GM18867 (cell line): ENCODE measurements around the gene CEP128.

Source experiments
- ATAC-seq: cut with Tn5 transposase; IDR thresholded peaks from one replicate; pipeline ENCODE4 v1.9.1; 2021; ENCODE audit warnings: mild to moderate bottlenecking, moderate library complexity; ENCODE audit not compliant: unreplicated experiment

CEP128 gene

DNA sequence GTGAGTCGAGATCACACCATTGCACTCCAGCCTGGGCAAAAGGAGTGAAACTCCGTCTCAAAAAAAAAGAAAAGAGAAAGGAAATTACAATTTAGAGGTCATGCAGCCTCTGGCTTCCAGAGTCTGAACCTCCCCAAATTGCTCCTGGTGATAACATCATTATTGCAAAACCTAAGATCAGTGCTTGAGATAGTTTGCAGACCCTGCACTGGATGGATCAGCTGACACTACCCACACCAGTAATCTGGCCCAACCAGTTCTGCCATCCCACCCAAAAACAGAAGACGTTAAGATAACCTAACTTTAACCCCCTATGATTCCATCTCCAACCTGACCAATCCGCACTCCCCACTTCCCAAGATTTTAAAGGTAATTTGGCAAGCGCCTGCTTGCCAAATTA, 376.5 kb downstream of the CEP128 start:
- no peak for ATAC-seq

DNA sequence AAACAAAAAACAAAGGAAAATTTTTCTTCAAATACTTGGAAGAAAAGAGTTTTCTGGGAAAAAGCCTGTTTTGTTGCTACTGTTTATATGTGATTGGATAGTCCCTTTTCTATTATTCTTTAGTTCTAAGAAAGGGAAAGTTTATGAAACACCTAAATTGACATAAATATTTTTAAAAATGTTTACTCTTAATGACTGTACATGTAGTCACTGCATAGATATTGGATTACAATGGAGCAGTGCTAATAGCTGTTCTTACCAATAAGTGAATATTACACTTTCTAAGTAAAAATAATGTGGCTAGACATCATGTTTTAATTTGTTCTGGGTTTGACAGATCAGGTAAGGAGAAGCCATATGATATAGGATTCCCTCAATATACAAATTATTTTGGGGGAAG, 377.5 kb downstream of the CEP128 start:
- no peak for ATAC-seq

DNA sequence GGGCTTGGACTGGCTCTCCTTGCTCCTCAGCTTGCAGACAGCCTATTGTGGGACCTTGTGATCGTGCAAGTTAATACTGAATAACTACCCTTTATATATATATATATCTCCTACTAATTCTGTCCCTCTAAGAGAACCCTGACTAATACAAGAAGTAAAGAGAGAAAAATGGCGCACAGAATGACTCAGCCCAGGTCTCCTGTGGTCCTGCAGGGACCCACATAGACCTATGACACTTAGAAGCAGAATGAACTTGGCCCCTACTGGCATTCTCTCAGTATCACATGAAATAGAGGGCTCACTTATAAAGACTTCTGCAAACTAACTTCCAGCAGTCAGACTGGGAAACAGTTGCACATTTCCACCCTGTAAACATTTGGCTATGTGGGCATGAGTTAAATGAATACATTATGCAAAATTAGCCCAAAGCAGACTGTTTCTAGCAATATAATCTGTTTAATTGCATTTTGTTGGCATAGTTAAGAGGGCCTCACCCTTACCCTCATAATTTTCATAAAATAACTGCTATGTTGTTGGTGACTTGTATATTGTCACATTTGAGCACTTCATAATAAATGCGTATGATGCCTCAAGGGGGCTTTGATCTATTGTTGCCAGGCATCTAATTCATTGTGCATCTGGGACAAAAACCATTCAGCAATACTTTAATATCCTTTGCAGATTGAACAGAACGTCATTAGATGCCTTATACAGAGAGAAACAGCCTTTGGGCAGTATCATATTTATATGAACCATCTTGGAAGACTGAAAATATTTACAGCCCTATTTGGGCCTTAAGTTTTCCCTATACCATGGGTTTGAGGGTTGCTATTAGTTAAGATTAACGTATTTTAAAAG, 380.5 kb downstream of the CEP128 start:
- ATAC-seq = peak; percentile 99

DNA sequence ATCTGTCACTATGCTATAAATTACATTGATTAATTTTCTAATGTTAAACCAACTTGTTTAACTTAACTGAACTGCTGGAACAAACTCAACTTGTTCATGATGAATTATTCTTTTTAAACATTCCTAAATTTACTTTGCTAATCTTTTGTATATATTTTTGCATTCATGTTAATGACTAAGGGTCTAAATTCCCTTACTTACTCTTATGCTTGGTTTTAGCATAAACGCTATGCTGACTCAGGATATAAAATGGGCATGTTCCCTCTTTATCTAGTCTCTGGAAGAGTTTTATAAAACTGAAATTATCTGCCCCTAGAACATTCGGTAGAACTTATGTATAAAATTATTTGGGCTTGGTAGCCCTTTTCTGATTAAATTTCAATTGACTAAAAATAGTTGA, 387.4 kb downstream of the CEP128 start:
- ATAC-seq = no peak

DNA sequence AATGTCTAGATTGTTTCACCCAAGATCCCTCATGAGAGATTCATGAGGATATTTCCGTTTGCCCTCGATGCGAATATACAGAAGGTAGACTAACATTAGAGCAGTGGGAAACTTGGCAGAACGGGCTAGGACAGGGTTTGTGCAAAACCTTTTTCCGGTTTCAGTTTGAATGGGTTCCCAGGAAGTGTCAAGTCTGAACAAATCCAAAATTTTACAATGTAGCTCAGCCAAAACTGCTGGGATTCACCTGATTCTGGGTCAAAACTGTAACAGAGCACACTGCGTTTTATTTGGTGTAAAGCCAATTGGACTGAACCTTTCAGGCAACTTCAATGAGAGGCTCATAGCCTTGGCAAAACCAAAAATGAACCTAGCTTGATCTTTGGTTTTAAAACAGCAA, 392.4 kb downstream of the CEP128 start:
- ATAC-seq = no peak

DNA sequence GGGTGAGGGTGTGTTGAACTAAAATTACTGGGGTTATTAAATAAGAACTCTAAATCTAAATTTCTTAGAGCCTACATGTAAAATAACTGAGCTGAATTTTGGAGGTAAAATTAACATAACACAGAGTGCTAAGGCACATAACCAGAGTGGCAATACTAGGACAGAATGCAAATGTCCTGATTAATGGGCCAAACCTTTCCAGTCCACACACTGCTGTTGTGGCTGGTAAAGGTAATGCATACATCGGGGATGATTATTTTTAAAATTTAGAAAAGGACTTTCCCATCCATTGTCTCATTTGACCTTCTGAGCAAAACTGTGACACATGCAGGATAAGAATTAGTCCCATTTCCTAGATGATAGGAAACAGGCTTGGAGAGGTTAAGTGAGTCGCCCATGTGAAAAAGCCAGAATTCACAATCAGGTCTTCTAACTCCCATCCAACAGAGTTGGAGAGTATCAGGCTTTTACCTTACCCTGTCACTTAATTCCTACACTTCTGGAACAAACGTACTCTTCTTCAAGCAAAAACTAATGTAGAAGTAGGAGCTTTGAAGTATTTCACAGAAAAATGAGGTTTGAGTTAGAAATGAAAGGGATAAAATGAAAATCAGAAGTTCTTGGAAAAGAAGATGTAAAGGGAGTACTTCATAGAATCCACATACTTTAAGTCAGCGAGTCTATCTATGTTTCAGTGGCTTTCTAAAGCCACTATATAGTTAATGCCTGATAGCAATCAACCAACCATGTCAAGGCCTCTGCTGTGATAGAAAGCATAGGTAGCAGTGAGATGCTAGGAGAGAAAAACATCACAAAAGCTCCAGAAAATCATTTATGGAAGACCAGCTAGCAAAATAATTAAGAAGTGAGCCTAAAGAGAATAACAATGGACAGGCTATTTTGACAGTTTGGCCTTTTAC, 395.3 kb downstream of the CEP128 start:
- no peak for ATAC-seq

DNA sequence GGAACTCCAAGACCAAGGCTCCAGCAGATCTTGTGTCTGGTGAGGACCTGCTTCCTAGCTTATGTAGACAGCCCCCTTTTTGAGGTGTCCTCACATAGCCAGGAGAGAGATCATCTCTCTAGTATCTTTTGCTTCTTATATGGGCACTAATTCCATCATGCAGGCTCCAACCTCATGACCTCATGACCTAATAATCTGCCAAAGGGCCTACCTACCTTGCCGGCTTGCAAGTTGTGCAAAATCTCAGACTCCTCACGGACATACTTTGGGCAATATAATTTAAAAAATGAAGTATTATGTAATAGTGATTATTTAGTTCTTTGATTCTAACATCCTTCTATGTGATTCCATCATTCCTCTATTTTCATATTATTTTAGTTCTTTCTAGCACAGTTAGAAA, 397.2 kb downstream of the CEP128 start:
- no peak for ATAC-seq

DNA sequence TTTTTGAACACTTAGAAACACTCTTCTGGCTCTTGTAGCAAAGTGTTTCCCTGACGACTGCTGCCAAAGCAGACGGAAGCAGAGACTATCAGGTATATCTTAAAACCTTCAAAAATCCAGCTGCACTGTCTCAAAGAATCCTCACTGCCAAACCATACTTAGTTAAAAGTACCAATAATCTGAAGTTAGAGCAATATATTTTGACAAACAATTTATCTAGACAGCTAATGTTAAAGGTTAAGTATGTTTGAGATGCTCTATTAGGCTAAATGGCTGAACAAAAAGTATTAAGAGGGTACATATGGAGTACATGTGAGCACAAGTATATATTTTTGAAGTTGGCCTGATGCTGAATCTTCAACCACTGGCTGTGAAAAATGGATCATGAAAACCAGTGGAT, 398.3 kb downstream of the CEP128 start:
- ATAC-seq = no peak

DNA sequence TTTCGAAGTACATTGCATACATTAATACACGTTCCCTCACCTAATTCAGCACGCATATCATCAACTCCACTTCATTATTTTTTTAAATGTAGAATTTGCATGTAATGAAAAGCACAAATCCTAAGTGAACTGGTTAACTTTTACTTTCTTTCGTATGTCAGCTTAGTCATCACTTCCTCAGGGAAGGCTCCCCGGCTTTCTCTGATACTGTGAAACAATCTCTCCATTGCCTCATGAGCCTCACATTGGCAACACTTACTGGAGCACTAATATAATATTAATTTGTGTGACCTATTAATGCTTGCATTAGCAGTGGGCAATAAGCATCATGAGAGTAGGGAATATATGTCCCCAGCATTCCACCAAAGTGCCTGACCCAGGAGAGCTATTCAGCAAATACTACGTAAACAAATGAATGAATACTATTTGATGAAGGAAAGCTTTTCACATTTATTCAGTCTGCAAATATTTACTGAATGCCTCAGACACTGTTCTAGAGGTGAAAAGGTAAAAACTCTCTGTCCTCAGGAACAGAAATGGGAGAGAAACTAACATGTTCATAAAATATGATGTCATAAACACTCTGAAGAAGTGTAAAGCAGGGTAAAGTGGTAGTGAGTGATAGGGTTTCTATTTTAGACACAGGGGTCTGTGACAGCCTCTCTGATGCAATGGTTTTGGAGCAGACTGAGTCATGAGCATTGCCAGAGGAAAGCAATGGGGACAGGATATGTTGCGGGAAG, 402.7 kb downstream of the CEP128 start:
- ATAC-seq = no peak

DNA sequence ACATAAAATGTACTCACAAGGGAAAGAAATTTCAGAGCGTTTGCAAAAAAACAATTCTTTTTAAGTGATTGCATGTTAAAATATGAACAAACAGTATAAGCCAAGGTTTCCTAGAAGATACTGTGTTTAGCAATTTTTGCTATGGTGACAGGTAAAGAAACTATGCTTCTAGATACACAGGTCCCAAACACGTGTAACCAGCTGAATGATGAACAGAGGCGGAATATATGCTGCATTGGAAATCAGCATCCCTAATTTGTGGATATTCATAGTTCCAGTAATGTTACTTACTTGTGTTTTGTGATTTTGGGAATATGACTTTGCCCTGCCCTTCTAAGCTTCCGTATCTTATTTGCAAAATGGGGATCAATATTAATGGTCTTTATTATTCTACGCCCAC, 403.9 kb downstream of the CEP128 start:
- ATAC-seq = no peak

DNA sequence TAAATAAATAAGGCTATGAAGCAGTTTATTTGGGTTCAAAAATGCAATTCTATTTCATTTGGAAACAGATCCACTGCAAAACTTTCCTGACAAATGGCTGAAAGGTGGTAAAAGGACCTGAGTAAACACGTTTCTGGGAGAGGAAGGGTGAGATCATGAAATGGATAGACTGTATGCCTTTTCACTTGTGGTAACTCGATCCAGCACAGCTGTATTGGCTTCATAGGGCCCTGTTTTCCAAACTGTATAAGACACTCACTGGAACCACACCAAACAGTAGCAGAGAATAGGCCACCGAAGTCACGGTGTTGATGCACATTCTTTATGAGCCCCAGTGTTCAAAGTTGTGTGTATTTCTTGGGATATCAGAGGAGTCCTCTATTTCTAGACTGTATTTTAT, 405.1 kb downstream of the CEP128 start:
- ATAC-seq = no peak

DNA sequence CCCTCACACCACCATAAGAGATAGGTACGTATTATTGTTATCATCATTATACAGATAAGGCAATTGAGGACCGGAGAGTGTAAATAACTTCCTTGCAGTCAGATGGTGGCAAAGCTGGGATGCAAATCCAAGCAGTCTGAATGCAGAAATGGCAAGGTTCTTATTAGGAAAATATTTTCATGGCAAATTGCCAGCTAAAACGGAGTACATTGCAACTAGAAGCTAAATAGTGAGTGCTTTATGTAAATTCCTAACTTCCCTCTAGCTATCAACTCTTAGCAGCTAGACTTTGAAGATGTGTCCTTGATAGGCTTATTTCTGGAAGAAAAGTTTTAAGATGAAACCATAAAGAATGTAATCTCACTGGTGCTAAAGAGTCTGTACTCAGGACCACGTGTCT, 406.4 kb downstream of the CEP128 start:
- no peak for ATAC-seq

DNA sequence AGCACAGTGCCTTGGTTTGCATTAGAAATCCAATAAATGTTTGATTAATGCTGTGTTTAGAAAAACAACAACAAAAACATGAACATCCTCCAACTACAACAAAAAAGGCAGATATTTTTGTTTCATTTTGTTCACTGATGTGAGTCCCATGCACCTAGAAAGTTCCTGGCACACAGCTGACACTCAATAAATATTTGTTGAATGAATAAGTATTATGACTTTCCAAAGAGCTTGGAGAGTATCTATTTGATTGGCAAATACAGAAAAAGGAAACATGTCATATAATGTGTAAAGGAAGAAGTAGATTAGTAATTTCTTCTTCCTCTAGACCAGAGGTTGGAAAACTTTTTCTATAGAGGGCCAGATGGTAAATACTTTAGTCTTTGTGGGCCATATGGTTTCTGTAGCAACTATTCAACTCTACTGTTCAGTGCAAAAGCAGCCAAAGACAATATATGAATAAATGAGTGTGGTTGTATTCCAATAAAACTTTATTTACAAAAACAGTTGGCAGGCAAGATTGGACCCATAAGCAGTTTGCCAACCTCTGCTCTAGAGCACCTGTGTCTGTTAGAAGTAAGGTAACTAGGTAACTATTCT, 417.9 kb downstream of the CEP128 start:
- no peak for ATAC-seq

DNA sequence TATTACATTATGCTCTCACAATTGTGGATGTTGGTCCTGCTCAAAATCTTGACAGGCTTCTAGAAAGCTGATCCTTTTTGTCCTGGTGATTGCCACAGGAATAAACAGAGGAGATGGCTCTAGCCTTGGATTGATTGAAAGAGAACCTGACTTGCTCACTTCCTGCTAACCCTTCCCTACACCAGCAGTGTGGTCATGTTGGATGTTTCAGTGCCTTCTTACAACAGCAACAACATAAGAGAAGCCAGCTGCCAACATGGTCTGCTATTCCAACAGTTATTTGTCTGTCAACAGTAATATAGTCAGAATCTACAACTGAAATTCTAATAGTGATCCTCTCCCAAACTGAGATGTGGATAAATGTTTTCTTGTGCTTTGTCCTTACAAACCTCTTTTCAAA, 418.6 kb downstream of the CEP128 start:
- no peak for ATAC-seq

DNA sequence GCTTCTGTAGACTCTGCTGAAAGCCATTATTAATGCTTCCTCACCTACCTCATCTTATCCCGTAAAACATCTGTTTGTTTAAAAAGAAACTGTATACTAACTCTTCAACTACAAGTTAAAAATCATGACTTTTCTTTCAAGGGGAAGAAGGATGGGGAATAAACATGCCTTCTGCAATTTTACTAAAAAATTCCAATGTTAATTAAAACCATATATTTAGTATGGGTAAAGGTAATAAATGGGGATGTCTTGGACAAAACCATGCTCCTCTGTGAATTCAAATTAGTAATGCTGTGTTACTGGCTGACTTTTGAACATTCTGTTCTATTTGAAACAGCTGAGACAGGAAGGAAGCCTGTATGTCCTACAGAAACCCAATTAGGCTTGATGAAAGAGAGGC, 419.1 kb downstream of the CEP128 start:
- ATAC-seq = no peak

DNA sequence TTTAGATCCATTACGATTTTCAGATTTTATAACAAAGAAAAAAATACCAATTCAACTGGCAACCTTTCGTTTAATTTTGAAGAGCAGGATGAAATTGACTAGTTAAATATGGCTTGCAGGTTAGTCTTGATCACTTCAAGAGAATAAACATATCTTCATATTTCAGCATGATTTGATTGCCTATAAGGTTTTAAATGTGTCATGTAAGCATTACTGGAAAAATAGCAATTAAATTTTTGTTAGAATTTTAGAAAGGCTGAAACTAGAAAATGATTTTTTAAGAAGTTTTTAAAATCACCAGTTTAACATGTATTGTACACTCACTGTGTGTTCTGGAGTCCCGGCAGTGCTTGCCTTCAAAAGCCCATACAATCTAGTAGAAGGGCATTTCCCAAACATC, 420.1 kb downstream of the CEP128 start:
- ATAC-seq = no peak

DNA sequence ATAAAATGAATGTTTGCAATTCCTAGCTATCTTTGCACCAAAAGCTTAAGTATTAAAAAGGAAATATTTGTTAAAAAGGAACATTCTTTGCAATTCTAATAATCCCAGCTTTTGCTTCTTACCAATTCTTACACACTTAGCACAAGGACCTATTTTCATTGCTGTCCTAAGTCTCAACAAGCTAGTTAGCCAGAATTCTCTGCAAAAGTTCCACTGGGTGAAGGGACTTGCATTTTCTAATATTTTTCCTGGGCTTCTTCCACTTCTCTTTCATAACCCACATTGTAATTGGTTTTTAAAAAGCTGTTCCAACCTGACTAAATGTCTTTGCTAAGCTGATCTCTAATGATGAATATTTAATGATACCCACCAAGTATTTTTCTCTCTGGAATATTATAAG, 422.5 kb downstream of the CEP128 start:
- no peak for ATAC-seq

DNA sequence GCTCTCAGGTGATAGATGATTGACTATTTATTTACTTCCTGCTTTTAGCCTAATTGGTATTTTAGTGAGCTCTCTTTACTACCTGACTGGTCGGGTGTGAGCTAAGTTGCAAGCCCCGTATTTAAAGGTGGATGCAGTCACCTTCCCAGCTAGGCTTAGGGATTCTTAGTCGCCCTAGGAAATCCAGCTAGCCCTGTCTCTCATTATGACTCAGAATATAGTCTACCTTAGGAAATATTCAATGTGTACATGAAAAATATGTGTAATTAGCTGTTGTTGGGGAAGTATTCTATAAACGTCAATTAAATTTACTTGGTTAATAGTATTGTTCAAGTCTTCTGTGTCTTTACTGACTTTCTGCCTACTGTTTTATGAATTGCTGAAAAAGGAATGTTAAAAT, 423.4 kb downstream of the CEP128 start:
- no peak for ATAC-seq

DNA sequence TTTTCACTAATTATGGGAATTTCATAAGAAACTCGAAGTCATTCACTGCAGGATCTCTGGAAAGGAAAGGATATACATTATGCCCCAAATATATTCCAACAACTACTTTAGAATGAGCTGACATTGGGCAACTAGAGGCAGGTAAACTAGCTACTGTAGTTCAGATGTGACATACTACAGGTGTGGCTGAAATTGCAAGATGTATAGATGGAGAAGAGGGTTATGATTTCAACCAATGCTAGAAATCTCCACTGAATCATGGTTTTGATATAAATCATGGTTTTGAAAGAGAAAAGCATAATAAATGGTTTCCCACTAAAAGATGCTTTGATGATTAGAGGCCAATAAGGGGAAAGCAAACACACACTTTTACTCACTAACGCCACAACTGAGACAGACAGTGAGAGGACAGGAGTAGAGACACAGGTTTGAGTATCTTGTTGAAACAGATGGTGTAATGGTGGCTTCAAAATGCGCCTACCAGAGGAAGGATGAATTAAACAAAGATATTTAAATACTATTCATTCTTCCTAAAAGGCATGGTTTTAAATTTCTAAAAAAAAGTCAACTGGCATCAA, 434.2 kb downstream of the CEP128 start:
- no peak for ATAC-seq

DNA sequence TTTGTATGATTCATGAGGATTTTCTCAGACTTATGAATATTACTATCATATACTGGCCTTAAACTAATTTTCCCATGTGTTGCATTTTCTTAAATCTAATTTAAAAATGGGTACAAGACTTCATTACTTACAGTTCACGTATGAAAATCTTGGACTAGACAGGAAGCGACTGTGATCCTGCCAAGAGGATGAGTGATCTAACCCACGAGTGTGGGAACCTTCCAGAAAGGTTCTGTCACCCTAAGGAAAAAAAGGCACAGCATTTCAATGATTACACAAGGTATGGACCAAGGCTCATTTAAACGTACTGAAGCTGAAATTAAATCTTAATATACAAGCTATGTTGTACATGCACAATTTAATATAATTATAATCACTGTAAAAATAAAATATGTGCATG, 436.8 kb downstream of the CEP128 start:
- ATAC-seq = no peak

DNA sequence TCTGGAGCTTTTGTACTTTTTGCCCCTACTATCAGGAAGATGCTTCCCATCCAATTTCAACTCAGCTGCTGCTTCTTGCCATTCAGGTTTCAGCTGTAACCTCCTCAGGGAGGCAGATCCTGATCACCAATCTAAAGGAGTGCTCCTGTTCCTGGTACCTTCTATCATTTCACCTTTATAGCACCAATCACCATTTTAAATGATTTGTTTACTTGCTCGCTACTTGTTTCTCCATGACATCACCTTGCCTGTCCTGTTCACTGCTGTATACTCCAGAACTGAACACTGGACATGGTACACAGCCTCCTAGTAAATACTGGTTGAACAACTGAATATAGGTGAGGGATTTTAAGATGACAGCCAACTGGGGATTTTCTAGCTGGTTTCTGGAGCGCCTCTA, 443.0 kb downstream of the CEP128 start:
- no peak for ATAC-seq
